ENCODE data around the gene TOPAZ1. TPM values are rescaled to one million over a fixed set of nuclear protein-coding genes. Genes with fewer than 3 reads are reported as not detected.

Gene TOPAZ1
- total and polyA plus RNA-seq, 7 donors = not detected

DNA sequence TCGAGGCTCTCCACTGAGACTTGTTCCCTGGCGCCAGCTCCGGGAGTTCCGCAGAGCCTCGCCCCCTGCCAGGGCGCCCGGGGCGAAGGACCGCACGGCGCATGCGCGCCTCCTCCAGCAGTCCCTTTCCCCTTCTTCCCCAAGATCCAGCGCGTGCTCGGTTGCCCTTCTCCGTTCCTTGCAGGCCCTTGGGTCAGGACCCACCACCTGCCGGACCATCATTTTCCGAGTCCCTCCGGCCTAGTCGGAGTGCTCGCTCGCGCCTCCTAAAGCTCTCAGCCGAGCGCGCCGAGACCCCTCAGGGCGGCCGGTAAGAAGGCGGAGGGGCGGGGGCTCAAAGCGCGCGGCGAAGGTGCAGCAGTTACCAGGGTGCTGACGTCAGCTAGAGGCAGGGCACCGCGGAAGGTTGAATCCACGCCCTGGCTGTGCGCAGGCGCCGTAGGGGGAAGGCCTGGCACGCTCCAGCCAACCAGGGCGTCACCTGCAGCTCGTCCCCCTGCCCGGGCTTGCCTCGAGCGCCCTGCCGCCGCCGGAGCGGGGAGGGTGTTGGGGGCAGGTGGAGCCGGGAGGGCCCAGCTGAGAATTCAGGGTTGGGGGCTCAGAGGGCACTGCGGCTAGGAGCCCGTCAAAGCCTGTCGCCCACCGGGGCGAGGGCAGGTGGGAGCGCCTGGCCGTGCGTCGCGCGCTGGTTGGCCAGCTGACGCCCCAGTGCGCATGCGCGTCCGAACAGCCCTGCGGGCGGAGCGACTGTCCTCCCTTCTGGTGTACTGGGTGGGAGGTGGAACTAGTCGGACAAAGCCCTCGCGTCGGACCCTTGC is 96.5 kb downstream of the TOPAZ1 start, which contains the start of gene TCAIM:
Gene TCAIM (plus strand): TSS at position 757 of the 818 bp plus-strand sequence. CDS start 16,017 bp downstream, outside the sequence.
- no peaks in the 10 kb centered on the region for H3K9me3 ChIP-seq
- TF ChIP-seq EP300 (IDR thresholded peaks at IDR 0.05) (peak in 1 of 4 donors; percentile 6), POLR2A (IDR thresholded peaks at IDR 0.05) (peak; percentile 94 to 95), POLR2AphosphoS5 (IDR thresholded peaks at IDR 0.05) (peak; percentile 97 to 99 (median 98))
- TF ChIP-seq, protein P1, sequence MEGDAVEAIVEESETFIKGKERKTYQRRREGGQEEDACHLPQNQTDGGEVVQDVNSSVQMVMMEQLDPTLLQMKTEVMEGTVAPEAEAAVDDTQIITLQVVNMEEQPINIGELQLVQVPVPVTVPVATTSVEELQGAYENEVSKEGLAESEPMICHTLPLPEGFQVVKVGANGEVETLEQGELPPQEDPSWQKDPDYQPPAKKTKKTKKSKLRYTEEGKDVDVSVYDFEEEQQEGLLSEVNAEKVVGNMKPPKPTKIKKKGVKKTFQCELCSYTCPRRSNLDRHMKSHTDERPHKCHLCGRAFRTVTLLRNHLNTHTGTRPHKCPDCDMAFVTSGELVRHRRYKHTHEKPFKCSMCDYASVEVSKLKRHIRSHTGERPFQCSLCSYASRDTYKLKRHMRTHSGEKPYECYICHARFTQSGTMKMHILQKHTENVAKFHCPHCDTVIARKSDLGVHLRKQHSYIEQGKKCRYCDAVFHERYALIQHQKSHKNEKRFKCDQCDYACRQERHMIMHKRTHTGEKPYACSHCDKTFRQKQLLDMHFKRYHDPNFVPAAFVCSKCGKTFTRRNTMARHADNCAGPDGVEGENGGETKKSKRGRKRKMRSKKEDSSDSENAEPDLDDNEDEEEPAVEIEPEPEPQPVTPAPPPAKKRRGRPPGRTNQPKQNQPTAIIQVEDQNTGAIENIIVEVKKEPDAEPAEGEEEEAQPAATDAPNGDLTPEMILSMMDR (IDR thresholded peaks at IDR 0.05) = no peak
- no peaks in the 10 kb centered on the region for H3K36me3 ChIP-seq
- H3K4me3 ChIP-seq = peak within 1 kb of the TSS; percentile 61 to 78 (median 69)
- 0 to 1% methylated on average over 77 of the region's 77 CpGs for WGBS, 2 donors
- peaks cover 0 to 47% (median 30%) of the 10 kb centered on the region in 4 donors for H3K4me1 ChIP-seq
- no peaks in the 10 kb centered on the region for H3K27me3 ChIP-seq
- DNase-seq = peak; percentile 99
- peak within 1 kb of the TSS; percentile 90 to 97 (median 96) for H3K27ac ChIP-seq
- intact Hi-C loops (cut with DNase I) = loop anchor here (2.0 to 5.0 kb wide), 4 partner anchors 99 to 424 kb away; partner anchors contain the start of genes KIAA1143, KIF15 and ZNF197

GRCh38 chr3:44338828-44339127 is 97.1 kb downstream of the TOPAZ1 start:
- Histone ChIP-seq H3K27me3 (no peaks in the 10 kb centered on the region), H3K27ac (peak overlapping the region; percentile 90 to 97 (median 96)), H3K36me3 (no peaks in the 10 kb centered on the region), H3K9me3 (no peaks in the 10 kb centered on the region), H3K4me3 (peak overlapping the region; percentile 61 to 78 (median 69)), H3K4me1 (peaks cover 0 to 50% (median 30%) of the 10 kb centered on the region in 4 donors)
- intact Hi-C loops (cut with DNase I) = loop anchor here (2.0 to 5.0 kb wide), 4 partner anchors 99 to 424 kb away; partner anchors contain the start of genes KIAA1143, KIF15 and ZNF197
- DNase-seq = no peak
- WGBS, 2 donors = 0% methylated on average over 15 of the region's 15 CpGs
- TF ChIP-seq EP300 (IDR thresholded peaks at IDR 0.05) = no peak
- TF ChIP-seq POLR2A (IDR thresholded peaks at IDR 0.05) = no peak
- TF ChIP-seq, protein P1 (IDR thresholded peaks at IDR 0.05) = no peak
- no peak for TF ChIP-seq POLR2AphosphoS5 (IDR thresholded peaks at IDR 0.05)

GRCh38 chr3:44339181-44340057 is 97.7 kb downstream of the TOPAZ1 start:
- intact Hi-C loops (cut with DNase I) = loop anchor here (2.0 to 5.0 kb wide), 4 partner anchors 98 to 423 kb away; partner anchors contain the start of genes KIAA1143, KIF15 and ZNF197
- no peaks in the 10 kb centered on the region for H3K27me3 ChIP-seq
- 19 to 32% methylated on average over 11 of the region's 11 CpGs for WGBS, 2 donors

GRCh38 chr3:44340058-44340395 is 98.3 kb downstream of the TOPAZ1 start:
- H3K27ac ChIP-seq = peak overlapping the region; percentile 90 to 97 (median 96)
- no peaks in the 10 kb centered on the region for H3K36me3 ChIP-seq
- no peaks in the 10 kb centered on the region for H3K9me3 ChIP-seq
- intact Hi-C loops (cut with DNase I) = no loop called here
- H3K27me3 ChIP-seq = no peaks in the 10 kb centered on the region
- peak overlapping the region in 1 of 4 donors; percentile 61 for H3K4me3 ChIP-seq
- TF ChIP-seq, protein P1 (IDR thresholded peaks at IDR 0.05) = no peak
- no peak for TF ChIP-seq POLR2A (IDR thresholded peaks at IDR 0.05)
- TF ChIP-seq EP300 (IDR thresholded peaks at IDR 0.05) = no peak
- no peak for TF ChIP-seq POLR2AphosphoS5 (IDR thresholded peaks at IDR 0.05)
- H3K4me1 ChIP-seq = peaks cover 0 to 50% (median 34%) of the 10 kb centered on the region in 4 donors
- no peak for DNase-seq
- WGBS, 2 donors = 81 to 91% methylated on average over 3 of the region's 3 CpGs

More at GRCh38 chr3:44339181-44340057, 97.7 kb downstream of the TOPAZ1 start:
- TF ChIP-seq, protein P1 (IDR thresholded peaks at IDR 0.05) = no peak
- TF ChIP-seq POLR2A (IDR thresholded peaks at IDR 0.05) (no peak), POLR2AphosphoS5 (IDR thresholded peaks at IDR 0.05) (no peak), EP300 (IDR thresholded peaks at IDR 0.05) (no peak)
- Histone ChIP-seq H3K4me1 (peaks cover 0 to 50% (median 32%) of the 10 kb centered on the region in 4 donors), H3K36me3 (no peaks in the 10 kb centered on the region), H3K9me3 (no peaks in the 10 kb centered on the region), H3K27ac (peak overlapping the region; percentile 90 to 97 (median 96)), H3K4me3 (peak overlapping the region; percentile 61 to 78 (median 69))
- DNase-seq = no peak
